HG02938 (cell line): ENCODE results near the gene UGT8.
"Not testable (repeated sequence)": the region's sequence is repeated elsewhere in the genome, so short reads cannot be mapped to it uniquely, and the experiment has no call there.

Experiments
- ATAC-seq: cut with Tn5 transposase; IDR thresholded peaks from one replicate; pipeline ENCODE4 v1.9.1; 2021; ENCODE audit warnings: mild to moderate bottlenecking, moderate library complexity; ENCODE audit not compliant: unreplicated experiment

The UGT8 gene

DNA sequence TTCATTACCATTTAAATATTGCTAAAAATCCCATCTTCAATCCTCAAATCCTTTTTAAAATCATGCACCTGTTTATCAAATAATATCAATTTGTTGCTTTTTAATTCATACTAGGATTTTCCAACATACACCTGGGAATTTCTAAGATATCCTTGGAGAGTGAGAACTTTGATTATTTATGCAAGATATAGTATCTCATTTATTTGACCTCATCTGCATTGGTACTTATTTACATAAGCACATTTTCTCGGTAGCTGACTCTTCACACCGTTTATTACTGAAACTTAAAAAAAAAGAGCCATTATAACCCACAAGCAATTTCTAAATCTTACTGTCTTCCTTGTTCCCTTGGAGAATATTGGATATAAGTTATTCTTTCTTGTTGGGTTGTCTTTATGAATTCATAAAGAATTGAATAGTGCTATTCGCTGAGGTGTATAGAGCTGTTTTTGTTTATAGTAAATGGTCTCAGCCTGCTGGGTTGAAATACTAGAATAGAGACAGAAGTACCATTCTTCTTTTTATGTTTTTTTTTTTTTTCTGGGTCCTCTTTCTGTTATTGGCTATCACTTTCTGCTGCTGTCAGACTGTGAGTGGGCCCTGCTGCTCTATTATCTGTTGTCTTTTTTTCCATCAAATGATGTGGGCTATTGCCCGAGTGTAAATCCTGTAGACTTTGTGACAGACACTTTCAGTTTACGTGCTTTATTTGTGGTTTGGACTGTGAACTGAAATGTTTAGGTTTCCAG is 2.9 kb downstream of the UGT8 start:
- ATAC-seq = peak; percentile 43

DNA sequence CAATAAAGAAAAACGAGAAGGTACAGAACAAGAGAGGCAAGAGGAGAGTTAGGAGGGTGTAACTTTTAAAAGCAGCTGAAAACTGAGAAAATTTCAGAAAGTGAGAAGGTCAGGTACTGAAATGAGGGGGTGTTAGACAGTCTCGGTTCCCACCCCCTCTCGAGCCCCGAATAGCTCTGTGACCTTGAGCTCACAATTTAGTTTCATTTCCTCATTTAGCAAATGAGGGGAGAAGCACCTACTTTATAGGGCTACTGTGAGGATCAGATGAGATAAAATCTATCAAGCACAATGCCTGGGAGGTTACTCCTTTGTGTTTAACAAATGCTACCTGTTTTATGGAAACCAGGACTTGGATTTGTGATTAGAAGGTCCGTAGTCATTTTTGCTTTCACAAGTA is 4.9 kb downstream of the UGT8 start:
- ATAC-seq = peak; percentile 90

DNA sequence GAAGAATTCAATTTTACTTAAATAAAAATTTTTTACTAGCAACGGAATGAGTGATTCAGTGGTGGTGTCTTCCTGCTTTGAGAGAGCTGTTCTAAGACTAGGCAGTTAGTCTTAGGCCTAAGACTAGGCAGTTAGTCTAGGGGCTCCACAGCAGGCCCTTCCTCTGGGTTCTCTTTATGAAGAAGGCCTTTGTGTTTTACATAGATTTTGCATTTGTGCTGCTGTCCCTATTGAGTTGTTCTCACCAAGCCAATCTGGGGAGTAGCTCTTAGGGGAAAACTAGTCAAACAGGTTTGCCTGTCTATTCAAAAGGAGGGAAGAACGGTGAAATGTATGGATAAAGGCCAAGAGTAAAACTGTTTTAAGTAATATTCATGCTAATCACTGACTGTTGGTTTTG is 7.6 kb downstream of the UGT8 start:
- no peak for ATAC-seq

DNA sequence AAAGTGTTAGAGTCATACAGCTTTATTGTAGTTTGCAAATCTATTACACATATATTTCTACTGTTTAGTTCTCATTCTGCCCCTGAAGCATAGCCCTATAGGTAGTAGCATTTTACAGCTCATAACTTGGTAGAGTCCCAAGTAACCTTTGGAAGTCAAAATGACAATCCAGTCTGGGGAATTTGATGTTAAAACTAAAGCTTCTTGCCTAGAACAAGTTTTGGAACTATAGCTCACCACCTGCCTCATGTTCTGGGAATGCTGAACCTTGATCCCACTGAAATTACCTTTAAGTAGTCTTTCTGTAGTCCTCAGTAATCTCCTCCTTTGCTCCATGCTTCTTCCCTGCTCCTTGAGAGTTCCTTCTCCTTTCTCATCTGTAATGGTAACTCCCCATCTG is 8.4 kb downstream of the UGT8 start:
- ATAC-seq = no peak

DNA sequence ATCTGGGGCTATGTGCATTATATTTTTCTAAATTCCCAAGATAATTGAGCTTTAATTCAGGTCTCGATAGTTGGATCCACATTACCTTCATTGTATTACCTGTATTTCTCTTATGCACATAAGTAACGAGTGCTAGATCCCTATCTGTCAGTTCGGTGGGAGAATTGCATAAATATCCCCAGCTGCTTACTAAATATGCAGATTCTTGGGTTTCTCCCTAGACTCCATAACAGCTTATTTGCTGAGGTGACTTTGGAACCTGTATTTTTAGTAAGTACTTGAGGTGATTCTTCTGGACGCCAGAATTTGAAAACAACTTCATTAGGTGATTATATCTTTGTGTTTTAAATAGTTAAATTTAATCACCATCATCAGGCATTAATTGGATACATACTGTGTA is 15.0 kb downstream of the UGT8 start:
- no peak for ATAC-seq

DNA sequence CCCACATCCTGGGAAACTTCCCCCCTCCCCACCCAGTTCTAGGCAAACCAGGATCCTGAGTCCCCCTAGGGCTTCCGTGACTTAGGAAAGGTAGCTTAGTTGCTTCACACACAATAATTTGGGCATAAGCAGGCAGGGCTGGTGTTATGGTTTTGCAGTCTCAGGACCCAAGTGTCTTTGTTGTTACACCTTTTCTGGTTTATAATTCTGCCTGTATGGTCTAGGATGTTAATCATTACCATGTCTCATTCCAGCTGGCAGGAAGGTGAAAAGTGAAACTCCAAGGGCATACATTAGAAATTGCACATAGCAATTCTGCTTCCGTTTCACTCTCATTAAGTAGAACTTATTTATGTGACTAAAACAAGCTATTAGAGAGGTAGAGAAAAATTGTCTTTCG is 16.8 kb downstream of the UGT8 start:
- peak; percentile 76 for ATAC-seq

DNA sequence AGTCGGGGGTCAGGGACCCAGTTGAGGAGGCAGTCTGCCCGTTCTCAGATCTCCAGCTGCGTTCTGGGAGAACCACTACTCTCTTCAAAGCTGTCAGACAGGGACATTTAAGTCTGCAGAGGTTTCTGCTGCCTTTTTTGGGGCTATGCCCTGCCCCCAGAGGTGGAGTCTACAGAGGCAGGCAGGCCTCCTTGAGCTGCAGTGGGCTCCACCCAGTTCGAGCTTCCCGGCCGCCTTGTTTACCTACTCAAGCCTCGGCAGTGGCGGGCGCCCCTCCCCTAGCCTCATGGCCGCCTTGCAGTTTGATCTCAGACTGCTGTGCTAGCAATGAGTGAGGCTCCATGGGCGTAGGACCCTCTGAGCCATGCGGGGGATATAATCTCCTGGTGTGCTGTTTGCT is 17.4 kb downstream of the UGT8 start:
- ATAC-seq = not testable (repeated sequence)

- ATAC-seq = no peak
These were observed 27.6 kb downstream of the UGT8 start for GRCh38 chr4:114626196-114626595.

- no peak for ATAC-seq
These were observed 37.8 kb downstream of the UGT8 start for GRCh38 chr4:114636192-114636935.

GRCh38 chr4:114642173-114642780 is 43.7 kb downstream of the UGT8 start:
- ATAC-seq = no peak

DNA sequence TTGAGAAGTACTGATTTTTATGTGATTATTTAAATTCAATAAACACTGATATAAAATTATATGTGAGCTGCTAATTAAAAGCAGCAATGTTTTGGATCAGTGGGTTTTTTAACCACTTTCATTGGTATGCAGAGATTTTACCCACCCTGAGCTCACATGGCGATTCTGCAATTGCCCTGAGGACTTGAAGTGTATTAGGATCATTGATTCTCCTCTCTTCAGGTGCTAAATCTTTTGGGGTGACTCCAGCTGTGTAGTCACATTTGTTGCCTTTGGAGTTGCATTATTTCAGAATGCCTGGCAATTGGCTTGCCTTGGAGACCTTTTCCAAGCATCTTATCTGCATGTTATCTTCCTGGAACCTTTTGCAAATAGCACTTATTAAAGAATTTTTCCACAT is 51.3 kb downstream of the UGT8 start:
- ATAC-seq = no peak

- ATAC-seq = no peak
These were observed 55.1 kb downstream of the UGT8 start for GRCh38 chr4:114653675-114654074.

- ATAC-seq = no peak
These were observed 56.0 kb downstream of the UGT8 start for GRCh38 chr4:114654592-114654991.

DNA sequence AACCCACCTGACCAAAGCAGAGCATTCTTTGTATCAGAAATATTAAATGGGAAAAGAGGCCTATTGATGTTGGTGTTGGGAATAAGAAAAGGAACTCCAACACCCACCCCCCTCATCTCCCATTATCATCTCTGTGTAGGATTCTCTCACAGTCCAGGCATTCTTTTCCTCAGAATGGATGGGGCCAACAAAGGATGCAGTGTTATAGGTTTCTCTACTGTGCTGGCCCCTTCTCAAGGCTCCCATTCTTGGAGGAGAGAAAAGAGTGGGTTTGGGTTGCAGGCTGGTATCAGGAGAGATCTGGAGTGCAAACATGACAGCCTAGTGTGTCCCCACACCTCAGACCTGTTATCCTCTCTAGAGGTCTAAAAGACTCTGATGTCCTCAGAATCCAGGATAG is 59.6 kb downstream of the UGT8 start:
- ATAC-seq = no peak

DNA sequence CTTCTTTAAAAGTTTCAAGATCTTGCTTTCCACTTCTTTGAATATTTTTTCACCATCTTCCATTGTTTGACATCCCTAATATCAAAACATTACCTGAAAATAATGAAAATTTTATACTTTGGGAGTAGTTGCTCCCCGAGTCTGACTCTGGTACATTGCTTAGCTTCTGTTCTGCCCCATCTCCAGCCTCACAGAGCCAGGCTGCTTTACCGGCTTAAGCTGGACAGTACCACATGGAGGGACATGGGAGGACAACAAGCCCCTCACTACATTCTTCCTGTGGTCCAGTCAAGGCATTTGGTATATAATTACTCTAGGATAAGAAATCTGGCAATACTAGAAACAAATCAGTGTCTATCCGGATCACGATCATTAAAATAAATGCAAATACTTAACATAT is 60.2 kb downstream of the UGT8 start:
- ATAC-seq = no peak

DNA sequence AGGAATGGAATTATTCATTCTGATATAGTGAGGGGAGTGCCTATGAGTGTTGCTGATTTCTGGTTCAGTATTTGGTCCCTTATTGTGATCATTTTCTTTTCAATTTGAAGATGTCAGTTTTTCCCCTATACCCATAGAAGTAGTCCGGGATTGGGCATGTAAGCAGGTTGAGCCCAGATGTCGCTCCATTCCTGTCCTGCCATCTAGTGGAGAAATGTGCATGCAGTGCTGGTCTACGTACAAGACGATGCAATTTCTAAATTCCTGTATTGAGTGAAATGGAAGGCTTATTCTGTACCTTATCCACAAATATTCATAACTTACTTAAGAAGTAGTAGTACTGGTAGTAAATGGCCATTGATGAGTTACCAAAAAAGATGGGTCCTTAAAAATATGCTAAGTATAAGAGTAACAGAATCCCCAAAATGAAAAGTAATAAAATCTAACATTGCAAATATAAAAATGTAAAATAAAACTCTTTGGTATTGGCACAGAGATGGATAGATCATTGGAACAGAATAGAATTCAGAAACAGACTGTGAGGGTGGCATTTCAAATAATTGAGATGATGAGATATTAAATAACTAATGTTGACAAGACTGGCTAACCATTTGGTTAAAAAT is 60.9 kb downstream of the UGT8 start:
- ATAC-seq = peak; percentile 91

DNA sequence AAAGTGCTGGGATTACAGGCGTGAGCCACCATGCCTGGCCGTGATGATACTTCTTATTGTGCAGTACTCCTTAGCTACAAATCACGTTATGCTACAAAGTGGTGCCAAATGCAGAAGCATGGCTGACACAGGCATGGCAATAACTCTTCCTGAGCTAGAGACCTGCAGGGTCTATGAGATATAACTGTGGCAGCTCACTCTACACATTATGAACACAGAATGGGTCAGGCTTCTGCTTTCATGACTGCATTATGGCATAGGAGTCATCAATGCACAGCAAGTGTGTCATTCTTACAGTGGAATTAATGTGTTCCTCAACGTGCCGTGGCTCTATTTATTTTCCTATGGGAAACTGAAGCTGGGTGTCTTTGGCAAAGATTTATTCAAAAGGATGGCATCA is 64.5 kb downstream of the UGT8 start:
- ATAC-seq = no peak

DNA sequence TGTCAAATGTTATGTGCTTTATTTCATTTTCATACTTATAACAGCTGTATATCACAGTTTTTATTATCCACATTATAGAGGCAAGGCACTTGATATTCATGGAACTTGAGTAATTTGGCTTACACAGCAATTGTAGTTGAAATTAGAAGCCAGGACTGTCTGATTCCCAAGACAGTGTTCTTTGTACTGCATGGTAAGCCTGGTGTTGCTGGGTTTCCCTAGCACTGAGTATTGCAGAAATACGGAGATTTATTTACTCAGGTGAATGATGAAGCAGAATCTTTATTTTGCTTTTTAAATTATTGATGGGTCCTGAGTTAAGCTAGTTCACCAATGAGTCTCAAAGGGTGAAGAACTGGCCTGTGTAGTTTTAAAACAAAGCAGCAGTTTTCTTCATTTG is 70.0 kb downstream of the UGT8 start:
- no peak for ATAC-seq

DNA sequence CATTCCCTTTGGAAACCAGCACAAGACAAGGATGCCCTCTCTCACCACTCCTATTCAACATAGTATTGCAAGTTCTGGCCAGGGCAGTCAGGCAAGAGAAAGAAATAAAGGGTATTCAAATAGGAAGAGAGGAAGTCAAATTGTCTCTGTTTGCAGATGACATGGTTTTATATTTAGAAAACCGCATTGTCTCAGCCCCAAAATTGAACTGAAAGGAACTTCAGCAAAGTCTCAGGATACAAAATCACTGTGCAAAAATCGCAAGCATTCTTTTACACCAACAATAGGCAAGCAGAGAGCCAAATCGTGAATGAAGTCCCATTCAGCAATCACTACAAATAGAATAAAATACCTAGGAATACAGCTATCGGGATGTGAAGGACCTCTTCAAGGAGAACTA is 72.1 kb downstream of the UGT8 start:
- not testable (repeated sequence) for ATAC-seq

- no peak for ATAC-seq
These were observed 74.7 kb downstream of the UGT8 start for GRCh38 chr4:114673306-114673705.

GRCh38 chr4:114674080-114674479 is 75.5 kb downstream of the UGT8 start:
- no peak for ATAC-seq
